Adrenal gland (tissue), 12 donors: ENCODE results near the gene TEK. TPM values are rescaled to one million over a fixed set of nuclear protein-coding genes. Genes with fewer than 3 reads are reported as not detected.

Experiments
- DNase-seq, 7 donors: peaks; one replicate each; pipeline ENCODE4 v3.0.0-alpha.2; 2019 to 2020
- H3K27ac ChIP-seq, 5 donors: fragments of 200-600 bp; sonication (generic) in 4 of 5; 1 replicate in 3 of 5; 2 replicates in 2 of 5; pipeline versions ENCODE4 v1.5.1 to v1.8.0; 2016 to 2020; ENCODE audit warnings: mild to moderate bottlenecking in 1 of 5
- H3K27me3 ChIP-seq: fragments of 200-600 bp; 2 replicates; pipeline ENCODE4 v1.8.0; 2021
- H3K36me3 ChIP-seq, 2 donors: fragments of 200-600 bp; replicated peaks in 1 of 2; 1 replicate in 1 of 2; 2 replicates in 1 of 2; pipeline versions ENCODE4 v1.5.1 to v1.8.0; 2018 to 2022
- H3K4me1 ChIP-seq, 2 donors: fragments of 200-600 bp; replicated peaks in 1 of 2; 1 replicate in 1 of 2; 2 replicates in 1 of 2; pipeline versions ENCODE4 v1.5.1 to v1.8.0; 2018 to 2021
- H3K4me3 ChIP-seq, 4 donors: fragments of 200-600 bp; sonication (generic) in 3 of 4; one replicate each; pipeline ENCODE4 v1.5.1; 2016 to 2018
- H3K9me3 ChIP-seq, 3 donors: fragments of 200-600 bp; sonication (generic) in 1 of 3; replicated peaks in 1 of 3; 1 replicate in 2 of 3; 2 replicates in 1 of 3; pipeline versions ENCODE4 v1.5.1 to v1.8.0; 2016 to 2021
- CTCF ChIP-seq, 6 experiments: fragments of 450-650 bp in 4 of 6; fragments of 200-600 bp in 2 of 6; sonication (generic) in 1 of 6; IDR thresholded peaks; 1 replicate in 5 of 6; 2 replicates in 1 of 6; pipeline versions ENCODE4 v1.5.1 to v1.8.0; 2016 to 2021; ENCODE audit warnings: antibody characterized with exemption in 6 of 6, mild to moderate bottlenecking in 2 of 6, moderate library complexity in 1 of 6
- POLR2A ChIP-seq, 2 donors: fragments of 450-650 bp; IDR thresholded peaks; one replicate each; pipeline ENCODE4 v1.6.1; 2017; ENCODE audit warnings: antibody characterized with exemption in 2 of 2, mild to moderate bottlenecking in 2 of 2, moderate library complexity in 1 of 2
- WGBS, 4 donors: extraction: QIAGEN DNeasy Blood & Tissue Kit in 2 of 4; methylation state at CpG; one replicate each; pipeline versions ENCODE4 v1.1.5 to v1.1.7; 2013 to 2017; 5-methylcytosine and 5-hydroxymethylcytosine counted together
- intact Hi-C, 2 donors: fragments of 100-400 bp; cut with DNase I; formaldehyde crosslinking; loops; one replicate each; pipeline versions ENCODE4 v1.14.1 to v1.15.0; 2022 to 2023
- polyA plus RNA-seq, 3 donors: library from polyadenylated mRNA; stranded (reverse); fragments of 200-250 nt in 2 of 3; fragments of 350-450 nt in 1 of 3; fragmentation: Illumina TruSeq in 1 of 3; extraction: RNeasy Lipid Tissue Mini Kit (QIAGEN cat#74804) in 1 of 3; gene quantifications; one replicate each; pipeline ENCODE4 v1.2.3, GENCODE V29; 2013 to 2014
- total RNA-seq, 9 donors: library from RNA; depleted of rRNA in 4 of 9; stranded (reverse); fragments of >200 nt in 4 of 9; fragments of 120-200 nt in 1 of 9; fragmentation: NEBNext Ultra II Directional in 1 of 9; extraction: Animal tissue kit (Norgen Biotek cat#: 25700) in 1 of 9; gene quantifications; one replicate each; pipeline versions ENCODE4 v1.1.0 to v1.2.4, GENCODE V29; 2013 to 2023
- donor health status: healthy with polysubstance abuse.
- donor health status: Bipolar disorder and iron deficiency.
- donor health status: DM: yes; HTN: yes; CAD: no.
- donor health status: DM: no; HTN: no; CAD: no.
- donor health status: DM: no; HTN: no; CAD: no.
- donor health status: DM: yes; HTN: yes; CAD: no.

The TEK gene
- total and polyA plus RNA-seq, 12 donors: 2.7 to 27.9 (median 19.3) TPM

GRCh38 chr9:27182421-27182820 is 73.4 kb downstream of the TEK start:
- H3K9me3 ChIP-seq: peaks cover 0 to 4% (median 0%) of the 10 kb centered on the region in 3 donors
- no peak overlapping the region for H3K4me3 ChIP-seq
- H3K27ac ChIP-seq: no peak overlapping the region
- H3K27me3 ChIP-seq: no peaks in the 10 kb centered on the region
- H3K36me3 ChIP-seq: no peaks in the 10 kb centered on the region
- DNase-seq: no peak
- TF ChIP-seq CTCF (IDR thresholded peaks at IDR 0.05) (no peak), POLR2A (IDR thresholded peaks at IDR 0.05) (no peak)
- WGBS, 4 donors: 64 to 79% (median 72%) methylated on average over 3 of the region's 3 CpGs
- intact Hi-C loops: no loop called here
- no peaks in the 10 kb centered on the region for H3K4me1 ChIP-seq

GRCh38 chr9:27183131-27183530 is 74.1 kb downstream of the TEK start:
- WGBS, 4 donors: 85 to 98% (median 90%) methylated on average over 2 of the region's 2 CpGs
- DNase-seq: no peak

GRCh38 chr9:27183701-27184100 is 74.7 kb downstream of the TEK start:
- WGBS, 4 donors: 66 to 85% (median 83%) methylated on average over 4 to 5 of the region's 5 CpGs
- H3K4me3 ChIP-seq: no peak overlapping the region
- intact Hi-C loops: no loop called here

More at GRCh38 chr9:27183131-27183530, 74.1 kb downstream of the TEK start:
- H3K4me1 ChIP-seq: no peaks in the 10 kb centered on the region
- no peak overlapping the region for H3K4me3 ChIP-seq
- H3K9me3 ChIP-seq: peaks cover 0 to 4% (median 0%) of the 10 kb centered on the region in 3 donors
- H3K27me3 ChIP-seq: no peaks in the 10 kb centered on the region
- intact Hi-C loops: no loop called here
- TF ChIP-seq CTCF (IDR thresholded peaks at IDR 0.05) (no peak), POLR2A (IDR thresholded peaks at IDR 0.05) (no peak)
- H3K27ac ChIP-seq: no peak overlapping the region
- no peaks in the 10 kb centered on the region for H3K36me3 ChIP-seq

GRCh38 chr9:27184556-27185351 is 75.7 kb downstream of the TEK start:
- 64 to 82% (median 75%) methylated on average over 5 of the region's 5 CpGs for WGBS, 4 donors
- no peak for TF ChIP-seq CTCF (IDR thresholded peaks at IDR 0.05)
- no peak for TF ChIP-seq POLR2A (IDR thresholded peaks at IDR 0.05)
- DNase-seq: peak in 3 of 7 donors; percentile 65 to 77 (median 66)
- Histone ChIP-seq H3K4me1 (no peaks in the 10 kb centered on the region), H3K9me3 (peaks cover 0 to 4% (median 0%) of the 10 kb centered on the region in 3 donors), H3K4me3 (no peak overlapping the region), H3K27ac (no peak overlapping the region), H3K27me3 (no peaks in the 10 kb centered on the region), H3K36me3 (no peaks in the 10 kb centered on the region)
- intact Hi-C loops: no loop called here

More at GRCh38 chr9:27183701-27184100, 74.7 kb downstream of the TEK start:
- Histone ChIP-seq H3K27ac (no peak overlapping the region), H3K4me1 (no peaks in the 10 kb centered on the region), H3K9me3 (peaks cover 0 to 4% (median 0%) of the 10 kb centered on the region in 3 donors), H3K27me3 (no peaks in the 10 kb centered on the region), H3K36me3 (no peaks in the 10 kb centered on the region)
- DNase-seq: peak in 2 of 7 donors; percentile 13 to 21
- TF ChIP-seq CTCF (IDR thresholded peaks at IDR 0.05) (no peak), POLR2A (IDR thresholded peaks at IDR 0.05) (no peak)
